Pons (tissue), 1 donor: ENCODE results near the gene GBGT1.
A peak's percentile ranks its signal among the peaks of the same experiment; 100 is the strongest.

Source experiments
- DNase-seq: peaks from one replicate; pipeline ENCODE4 v3.0.0-alpha.2; 2016; ENCODE audit warnings: low spot score

The GBGT1 gene

GRCh38 chr9:133143639-133144141 is 20.0 kb downstream of the GBGT1 start:
- no peak for DNase-seq

- no peak for DNase-seq
Measured at GRCh38 chr9:133142684-133143622, 20.8 kb downstream of the GBGT1 start.

DNA sequence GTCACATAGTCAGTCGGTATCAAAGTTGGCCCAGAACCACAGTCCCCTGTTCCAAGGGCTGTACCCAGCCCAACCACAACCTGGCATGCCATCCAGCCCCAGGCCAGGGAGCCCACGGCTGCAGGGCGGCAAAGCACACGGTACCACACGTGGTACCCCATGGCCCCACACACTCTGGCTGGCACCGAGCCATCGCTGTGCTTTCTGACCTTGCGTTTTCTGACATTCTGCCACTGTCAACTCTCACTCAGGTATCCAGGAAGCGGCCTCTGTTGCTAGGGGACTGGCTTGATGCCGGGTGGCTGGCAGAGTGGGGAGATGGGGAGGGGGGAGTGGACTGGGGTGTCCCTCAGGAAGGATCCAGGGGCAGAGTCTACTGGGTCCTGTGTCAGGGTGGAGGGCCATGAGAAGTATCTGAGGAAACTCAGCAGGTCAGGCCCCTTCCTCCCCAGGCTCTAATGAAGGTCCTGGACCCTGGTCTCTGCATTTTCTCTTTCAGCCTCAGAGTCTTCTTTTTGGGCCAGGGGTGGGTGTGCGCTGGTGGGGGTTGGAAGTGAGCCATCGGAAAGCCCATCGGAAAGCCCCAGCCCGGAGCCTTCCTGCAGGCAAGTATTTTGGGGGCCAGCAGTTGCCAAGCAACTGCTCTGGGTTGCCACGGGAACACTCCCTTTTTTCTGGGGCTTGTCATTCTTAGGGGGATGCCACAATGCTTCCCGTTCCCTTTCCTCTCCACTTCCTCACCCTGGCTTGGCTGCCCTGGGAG is 21.7 kb downstream of the GBGT1 start:
- DNase-seq, result no peak

DNA sequence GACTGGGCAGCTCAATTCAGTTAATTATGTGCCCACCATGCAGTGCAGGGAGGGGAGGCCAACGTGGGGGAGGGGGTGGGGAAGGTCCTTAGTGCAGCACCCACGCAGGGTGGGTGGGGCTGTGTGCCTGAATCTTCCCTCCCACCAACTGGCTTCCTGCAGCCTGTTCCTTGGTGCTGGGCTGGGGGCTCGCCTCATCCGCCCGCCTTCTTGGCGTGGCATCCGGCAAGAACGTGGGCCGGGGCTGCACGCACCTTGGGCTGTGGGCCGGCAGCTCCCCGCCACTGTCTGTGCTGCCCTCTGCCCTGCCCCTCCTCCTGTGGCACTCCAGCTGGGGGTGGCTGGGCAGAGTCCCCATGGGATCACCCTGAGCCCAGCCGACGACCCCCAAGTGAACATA is 23.1 kb downstream of the GBGT1 start:
- no peak for DNase-seq

DNA sequence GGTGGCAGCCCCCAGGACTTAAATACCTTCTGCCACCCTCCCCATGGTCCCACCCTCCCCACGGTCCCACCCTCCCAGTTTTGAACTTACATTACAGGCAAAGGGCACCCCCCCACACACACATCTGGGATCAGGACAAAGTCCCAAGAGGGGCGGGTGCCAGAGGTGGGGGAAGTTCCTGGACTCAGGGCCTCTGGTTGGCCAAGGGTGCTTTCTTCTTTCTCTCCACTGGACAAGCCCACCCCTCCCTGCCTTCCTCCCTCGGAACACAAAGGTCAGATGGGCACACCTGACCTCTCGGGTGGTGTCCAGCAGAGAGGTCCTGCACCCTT is 23.6 kb downstream of the GBGT1 start:
- no peak for DNase-seq

GRCh38 chr9:133139246-133140173 is 24.2 kb downstream of the GBGT1 start:
- peak; percentile 60 for DNase-seq

GRCh38 chr9:133137451-133138231 is 26.1 kb downstream of the GBGT1 start:
- peak; percentile 87 for DNase-seq

DNA sequence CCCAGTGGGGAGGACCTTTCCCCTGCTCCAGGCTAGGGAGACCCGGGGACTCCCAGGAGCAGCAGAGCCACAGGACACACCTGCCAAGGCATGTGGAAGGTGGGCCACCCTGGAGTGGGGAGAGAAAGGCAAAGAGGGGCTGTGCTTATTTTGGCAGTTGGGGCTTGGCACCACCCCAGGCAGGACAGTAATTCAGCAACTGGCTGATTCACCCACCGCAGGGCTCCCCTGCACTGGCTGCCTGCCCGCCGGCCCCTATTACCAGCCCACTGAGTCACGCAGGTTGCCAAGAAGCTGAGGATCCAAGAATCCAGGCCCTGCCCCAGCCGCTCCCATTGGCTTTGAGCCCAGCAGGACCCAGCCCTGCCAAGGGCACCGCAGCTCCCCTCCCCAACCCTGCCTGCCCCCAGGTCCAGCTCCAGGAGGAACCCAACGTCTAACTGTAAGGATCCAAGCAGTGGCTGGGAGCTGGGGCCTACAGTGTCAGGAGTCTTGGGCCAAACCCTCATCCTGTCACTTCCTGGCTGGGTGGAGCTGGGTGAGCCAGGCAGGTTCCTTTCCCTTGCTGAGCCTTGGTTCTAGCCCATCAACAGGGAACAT is 28.5 kb downstream of the GBGT1 start:
- DNase-seq, result no peak

DNA sequence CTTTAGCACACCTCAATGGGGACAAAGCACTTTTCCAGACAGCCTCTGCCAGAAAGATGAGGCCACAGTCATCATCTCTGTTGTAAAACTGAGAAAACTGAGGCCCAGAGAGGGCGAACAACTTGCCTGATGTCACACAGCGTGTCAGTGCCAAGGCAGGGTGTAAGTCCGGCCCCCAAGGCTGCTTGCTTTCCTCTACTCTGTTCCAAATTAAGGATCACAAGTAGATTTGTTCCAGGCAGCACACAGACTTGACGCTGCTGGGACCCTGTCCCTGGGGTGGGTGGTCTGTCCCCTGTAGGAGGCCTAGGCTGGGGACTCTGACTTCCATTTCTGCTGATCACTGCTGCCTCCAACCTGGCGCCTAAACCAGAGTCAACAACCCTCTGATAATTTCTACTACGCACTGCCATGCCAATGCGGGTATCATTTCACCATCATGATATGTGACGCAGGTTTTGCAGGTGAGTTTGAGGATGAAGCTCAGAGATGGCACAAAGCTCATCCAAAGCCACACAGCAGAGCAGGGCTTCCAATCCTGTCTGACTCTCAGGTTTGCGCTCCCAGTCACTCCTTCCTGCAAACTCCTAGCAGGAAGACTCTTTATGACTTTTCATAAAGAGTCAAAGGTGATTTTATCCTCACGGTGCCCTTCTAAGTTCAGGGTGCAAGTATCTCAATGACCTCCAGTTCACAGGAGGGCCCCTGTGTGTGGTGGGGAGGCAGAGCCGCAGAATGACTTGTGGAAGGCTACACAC is 29.1 kb downstream of the GBGT1 start:
- no peak for DNase-seq

GRCh38 chr9:133133681-133134387 is 29.9 kb downstream of the GBGT1 start:
- DNase-seq, result peak; percentile 88

DNA sequence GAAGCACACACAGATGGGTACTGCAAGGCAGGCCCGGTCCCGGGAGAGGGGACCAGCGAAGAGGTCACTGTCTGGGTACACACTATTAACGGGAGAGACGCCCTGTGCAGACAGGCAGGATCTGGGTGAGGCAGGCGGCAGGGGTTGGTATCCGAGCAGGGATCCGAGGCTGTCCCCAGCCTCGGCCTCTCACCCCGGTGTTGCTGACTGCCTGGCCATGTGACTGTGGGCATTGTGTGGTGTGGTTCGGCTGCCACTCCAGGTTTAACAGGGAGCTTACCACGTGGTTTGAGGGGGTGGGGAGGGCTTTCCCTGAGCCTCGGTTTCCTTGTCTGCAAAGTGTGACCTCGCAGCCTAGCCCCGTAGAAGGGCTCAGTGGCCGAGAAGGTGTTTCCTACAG is 31.5 kb downstream of the GBGT1 start:
- DNase-seq, result peak; percentile 51

DNA sequence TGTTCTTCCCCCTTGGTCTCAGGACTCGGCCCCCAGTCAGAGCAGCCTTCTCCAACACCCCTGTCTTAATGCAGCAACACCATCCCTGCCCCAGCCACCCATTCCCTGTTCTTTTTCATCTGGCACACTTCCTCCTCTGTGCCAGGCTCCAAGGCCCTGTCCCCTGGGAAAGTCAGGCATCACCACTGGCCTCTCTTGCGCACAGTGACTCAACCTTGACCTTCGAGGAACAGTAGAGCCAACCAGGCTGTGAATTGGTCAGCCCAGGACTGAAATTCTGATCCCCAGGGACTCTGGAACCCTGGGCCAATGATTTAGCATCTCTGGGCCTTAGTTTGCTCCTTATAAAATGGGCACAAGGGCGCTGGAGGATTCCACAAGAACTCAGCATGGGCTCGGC is 32.2 kb downstream of the GBGT1 start:
- DNase-seq, result no peak

GRCh38 chr9:133130685-133131244 is 32.9 kb downstream of the GBGT1 start:
- DNase-seq, result no peak

- peak; percentile 50 for DNase-seq
Measured at GRCh38 chr9:133129001-133129795, 34.5 kb downstream of the GBGT1 start.

GRCh38 chr9:133128152-133128551 is 35.6 kb downstream of the GBGT1 start:
- DNase-seq, result no peak

DNA sequence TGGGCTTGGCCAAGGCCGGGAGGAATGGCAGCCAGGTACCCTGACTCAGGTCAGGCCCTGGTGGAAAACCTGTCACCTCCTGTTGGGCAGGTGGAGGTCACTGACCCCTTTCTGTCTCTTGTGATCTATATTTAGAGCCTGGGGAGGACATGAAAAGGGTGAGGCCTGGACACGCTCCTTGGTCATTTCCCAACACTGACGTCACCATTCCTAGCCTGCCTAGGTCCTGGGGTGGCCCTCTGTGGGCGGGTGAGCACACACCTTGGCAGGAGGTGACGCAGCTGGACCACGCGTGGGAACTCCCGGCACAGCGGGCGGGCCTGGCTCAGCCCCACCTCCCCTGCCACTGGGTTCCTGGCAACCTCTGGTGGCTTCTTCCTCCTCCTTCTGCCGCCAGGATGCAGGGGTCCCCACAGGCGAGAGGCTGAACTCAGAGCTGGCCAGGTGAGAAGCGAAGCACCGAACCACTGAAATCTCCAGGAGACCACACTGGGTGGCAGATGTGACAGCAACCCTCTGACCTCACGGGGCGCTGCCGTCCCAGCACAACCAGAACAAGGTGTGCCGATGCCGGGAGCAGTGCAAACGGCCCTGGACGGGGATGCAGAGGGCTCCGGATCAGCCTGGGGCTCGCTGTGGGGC is 36.3 kb downstream of the GBGT1 start:
- no peak for DNase-seq

- no peak for DNase-seq
Measured at GRCh38 chr9:133126697-133127339, 36.9 kb downstream of the GBGT1 start.
